ENCODE results near the gene ACBD5. TPM values are rescaled to one million over a fixed set of nuclear protein-coding genes. Genes with fewer than 3 reads are reported as not detected.

The ACBD5 gene
- total RNA-seq, 1 donor from 2014 or later: 23.8 TPM

DNA sequence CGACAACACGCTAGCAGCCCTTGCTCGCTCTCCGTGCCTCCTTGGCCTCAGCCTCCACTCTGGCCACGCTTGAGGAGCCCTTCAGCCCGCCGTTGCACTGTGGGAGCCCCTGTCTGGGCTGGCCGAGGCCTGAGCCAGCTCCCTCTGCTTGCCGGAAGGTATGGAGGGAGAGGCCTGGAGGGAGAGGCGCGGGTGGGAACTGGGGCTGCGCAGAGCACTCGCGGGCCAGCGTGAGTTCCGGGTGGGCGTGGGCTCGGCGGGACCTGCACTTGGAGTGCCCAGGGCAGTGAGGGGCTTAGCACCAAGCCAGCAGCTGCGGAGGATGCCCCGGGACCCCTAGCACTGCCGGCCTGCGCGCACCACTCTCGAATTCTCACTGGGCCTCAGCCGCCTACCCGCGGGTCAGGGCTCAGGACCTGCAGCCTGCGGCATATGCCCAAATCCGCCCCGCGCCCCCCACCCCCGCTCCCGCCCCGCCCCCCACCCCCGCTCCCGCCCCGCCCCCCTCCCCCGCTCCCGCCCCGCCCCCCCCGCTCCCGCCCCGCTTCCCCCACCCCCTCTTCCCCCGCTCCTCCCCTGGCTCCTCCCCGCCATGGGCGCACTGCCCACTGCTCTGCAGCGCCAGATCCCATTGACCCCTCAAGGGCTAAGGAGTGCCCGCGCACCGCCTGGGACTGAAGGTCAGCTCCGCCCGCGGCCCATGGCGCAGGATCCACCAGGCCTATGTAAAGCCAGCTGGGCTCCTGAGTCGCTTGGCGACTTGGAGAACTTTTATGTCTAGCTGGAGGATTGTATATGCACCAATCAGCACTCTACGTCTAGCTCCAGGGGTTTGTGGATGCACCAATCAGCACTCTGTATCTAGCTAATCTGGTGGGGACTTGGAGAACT is 15.9 kb upstream of the ACBD5 start:
- Histone ChIP-seq H3K9me3 (ENCODE audit: insufficient read depth, low read depth, low read length) (no peaks in the 10 kb centered on the region), H3K27ac (ENCODE audit: low read depth, low read length) (no peak overlapping the region), H2AFZ (ENCODE audit: low read depth, low read length) (no peak overlapping the region), H3K27me3 (ENCODE audit: insufficient read depth, low read length) (peaks cover 10% of the 10 kb centered on the region), H3K4me3 (ENCODE audit: insufficient read depth, low read depth, low read length) (no peak overlapping the region), H3K4me2 (ENCODE audit: low read length) (no peak overlapping the region), H3K9ac (ENCODE audit: low read length) (no peak overlapping the region), H4K20me1 (ENCODE audit: insufficient read depth, low read length) (no peaks in the 10 kb centered on the region), H3K36me3 (ENCODE audit: insufficient read depth, low read length) (no peaks in the 10 kb centered on the region), H3K79me2 (ENCODE audit: insufficient read depth, low read length) (no peaks in the 10 kb centered on the region), H3K4me1 (ENCODE audit: insufficient read depth, low read length) (peaks cover 3% of the 10 kb centered on the region)
- TF ChIP-seq CTCF (IDR thresholded peaks at IDR 0.05; ENCODE audit: insufficient read depth, low read depth, low read length): no peak
- TF ChIP-seq EZH2 (IDR thresholded peaks at IDR 0.05; ENCODE audit: insufficient read depth, low read length): no peak
- FAIRE-seq: no peak
- H3K9me3 Mint-ChIP-seq (ENCODE audit: unreplicated experiment): peaks cover 7% of the 10 kb centered on the region
- peaks cover 32% of the 10 kb centered on the region for H3K27me3 Mint-ChIP-seq (ENCODE audit: low read depth, unreplicated experiment)
- H3K27ac Mint-ChIP-seq (ENCODE audit: unreplicated experiment): no peak overlapping the region
- no peak for DNase-seq (ENCODE audit: low read depth)
- H3K4me3 Mint-ChIP-seq (ENCODE audit: unreplicated experiment): no peak overlapping the region
- no peaks in the 10 kb centered on the region for H3K36me3 Mint-ChIP-seq (ENCODE audit: low read depth, unreplicated experiment)
- H3K4me1 Mint-ChIP-seq (ENCODE audit: low read depth, unreplicated experiment): peaks cover 2% of the 10 kb centered on the region

DNA sequence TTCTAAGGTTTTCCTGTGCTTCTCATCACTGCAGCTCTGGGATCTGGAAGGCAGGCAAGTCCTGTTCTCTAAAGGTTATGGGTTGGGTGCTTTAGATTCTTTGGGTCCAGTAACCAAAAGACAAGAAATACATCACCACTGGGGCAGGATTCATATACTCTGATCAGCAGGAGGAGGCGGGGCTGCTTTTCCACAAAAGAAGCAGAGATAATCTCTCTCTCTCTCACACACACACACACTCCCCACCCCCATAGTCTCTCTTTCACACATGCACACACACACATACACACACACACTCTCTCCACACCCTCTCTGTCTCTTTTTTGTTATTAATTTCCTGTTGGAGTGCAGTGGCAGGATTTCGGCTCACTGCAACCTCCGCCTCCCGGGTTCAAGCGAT is 13.0 kb upstream of the ACBD5 start:
- H3K36me3 Mint-ChIP-seq (ENCODE audit: low read depth, unreplicated experiment): no peaks in the 10 kb centered on the region
- H3K79me2 ChIP-seq (ENCODE audit: insufficient read depth, low read length): no peaks in the 10 kb centered on the region

More for the DNA sequence above, 13.0 kb upstream of the ACBD5 start:
- Histone ChIP-seq H3K4me1 (ENCODE audit: insufficient read depth, low read length) (peaks cover 2% of the 10 kb centered on the region), H3K36me3 (ENCODE audit: insufficient read depth, low read length) (no peaks in the 10 kb centered on the region), H3K9me3 (ENCODE audit: insufficient read depth, low read depth, low read length) (no peaks in the 10 kb centered on the region), H3K27me3 (ENCODE audit: insufficient read depth, low read length) (peaks cover 6% of the 10 kb centered on the region), H4K20me1 (ENCODE audit: insufficient read depth, low read length) (no peaks in the 10 kb centered on the region), H2AFZ (ENCODE audit: low read depth, low read length) (no peak overlapping the region), H3K4me3 (ENCODE audit: insufficient read depth, low read depth, low read length) (no peak overlapping the region), H3K4me2 (ENCODE audit: low read length) (no peak overlapping the region), H3K9ac (ENCODE audit: low read length) (no peak overlapping the region), H3K27ac (ENCODE audit: low read depth, low read length) (no peak overlapping the region)
- H3K9me3 Mint-ChIP-seq (ENCODE audit: unreplicated experiment): peaks cover 12% of the 10 kb centered on the region
- no peak for DNase-seq (ENCODE audit: low read depth)
- peaks cover 18% of the 10 kb centered on the region for H3K27me3 Mint-ChIP-seq (ENCODE audit: low read depth, unreplicated experiment)
- TF ChIP-seq CTCF (IDR thresholded peaks at IDR 0.05; ENCODE audit: insufficient read depth, low read depth, low read length): no peak
- TF ChIP-seq EZH2 (IDR thresholded peaks at IDR 0.05; ENCODE audit: insufficient read depth, low read length): no peak
- H3K4me1 Mint-ChIP-seq (ENCODE audit: low read depth, unreplicated experiment): peaks cover 2% of the 10 kb centered on the region
- no peak overlapping the region for H3K4me3 Mint-ChIP-seq (ENCODE audit: unreplicated experiment)
- no peak for FAIRE-seq
- H3K27ac Mint-ChIP-seq (ENCODE audit: unreplicated experiment): no peak overlapping the region
